SK-N-SH (cell line): ENCODE data around the gene CADM2. TPM values are rescaled to one million over a fixed set of nuclear protein-coding genes. Genes with fewer than 3 reads are reported as not detected.

Source experiments
- CTCF ChIA-PET: fragments of 300-600, 350-600 bp; formaldehyde crosslinking; extraction: SDS; loops from one replicate; lab custom pipeline; 2021; lab: Yijun Ruan, JAX
- POLR2A ChIA-PET: fragments of 350-600 bp; sonication (Branson Sonifier 250); formaldehyde crosslinking; extraction: SDS; loops from one replicate; lab custom pipeline; 2020; ENCODE audit warnings: antibody characterized with exemption, inconsistent platforms; lab: Yijun Ruan, JAX
- DNase-seq: peaks from one replicate; pipeline ENCODE4 v3.0.0; 2012
- H2AFZ ChIP-seq: fragments of 200-600 bp; sonication (generic); 2 replicates; pipeline ENCODE4 v1.8.1; 2016; ENCODE audit warnings: antibody characterized with exemption, mild to moderate bottlenecking, low read depth
- H3F3A ChIP-seq: fragments of 200-600 bp; sonication (generic); replicated peaks from 2 replicates; pipeline ENCODE3; 2016; ENCODE audit warnings: antibody characterized with exemption, mild to moderate bottlenecking; ENCODE audit not compliant: insufficient read depth
- H3K27ac ChIP-seq, 2 experiments: fragments of 200-500 bp in 1 of 2; fragments of 200-600 bp in 1 of 2; sonication (Bioruptor generic) in 1 of 2; sonication (generic), shearing (Covaris generic) in 1 of 2; 2 replicates each; pipeline versions ENCODE4 v1.5.1 to v1.6.1; 2014 to 2016; ENCODE audit warnings: low read depth in 2 of 2, inconsistent platforms in 1 of 2, low read length in 1 of 2, mild to moderate bottlenecking in 1 of 2, mixed read lengths in 1 of 2
- H3K27me3 ChIP-seq: fragments of 200-600 bp; sonication (generic), shearing (Covaris generic); 2 replicates; pipeline ENCODE4 v1.6.1; 2016; ENCODE audit warnings: mixed run types; ENCODE audit not compliant: insufficient read depth
- H3K36me3 ChIP-seq, 2 experiments: fragments of 200-500 bp in 1 of 2; fragments of 200-600 bp in 1 of 2; sonication (Bioruptor generic) in 1 of 2; sonication (generic) in 1 of 2; replicated peaks in 1 of 2; 2 replicates each; pipeline versions ENCODE3 to v1.5.1; 2014 to 2016; ENCODE audit warnings: low read length in 1 of 2, mild to moderate bottlenecking in 1 of 2; ENCODE audit not compliant: insufficient read depth in 2 of 2, control insufficient read depth in 1 of 2
- H3K4me1 ChIP-seq, 2 experiments: fragments of 200-500 bp in 1 of 2; fragments of 200-600 bp in 1 of 2; sonication (Bioruptor generic) in 1 of 2; sonication (generic), shearing (Covaris generic) in 1 of 2; 2 replicates each; pipeline versions ENCODE4 v1.5.1 to v1.6.1; 2014 to 2016; ENCODE audit warnings: low read depth in 1 of 2, low read length in 1 of 2, mixed run types in 1 of 2; ENCODE audit not compliant: insufficient read depth in 2 of 2, control insufficient read depth in 1 of 2
- H3K4me2 ChIP-seq: fragments of 200-600 bp; sonication (generic), shearing (Covaris generic); 2 replicates; pipeline ENCODE4 v1.6.1; 2017; ENCODE audit warnings: mixed run types
- H3K4me3 ChIP-seq, 2 experiments: fragments of 200-500 bp in 1 of 2; fragments of 200-600 bp in 1 of 2; sonication (Bioruptor generic) in 1 of 2; sonication (generic), shearing (Covaris generic) in 1 of 2; 2 replicates each; pipeline versions ENCODE4 v1.5.1 to v1.8.1; 2014 to 2016; ENCODE audit warnings: low read depth in 2 of 2, inconsistent platforms in 1 of 2, low read length in 1 of 2, mild to moderate bottlenecking in 1 of 2, mixed read lengths in 1 of 2, moderate library complexity in 1 of 2
- H3K79me2 ChIP-seq: fragments of 200-600 bp; sonication (generic); 2 replicates; pipeline ENCODE4 v1.8.1; 2017; ENCODE audit warnings: mild to moderate bottlenecking; ENCODE audit not compliant: insufficient read depth
- H3K9ac ChIP-seq: fragments of 200-600 bp; sonication (generic); 2 replicates; pipeline ENCODE4 v1.6.1; 2017; ENCODE audit warnings: mixed run types
- H3K9me2 ChIP-seq: fragments of 200-600 bp; sonication (generic); 2 replicates; pipeline ENCODE4 v1.6.1; 2017; ENCODE audit warnings: mixed run types
- H3K9me3 ChIP-seq: fragments of 200-600 bp; sonication (generic); 2 replicates; pipeline ENCODE4 v1.6.1; 2017; ENCODE audit warnings: mixed run types, mild to moderate bottlenecking, moderate library complexity
- H4K20me1 ChIP-seq: fragments of 200-600 bp; sonication (generic); 2 replicates; pipeline ENCODE4 v1.6.1; 2017; ENCODE audit warnings: mild to moderate bottlenecking, mixed run types; ENCODE audit not compliant: insufficient read depth
- CHD2 ChIP-seq: fragments of 150-350 bp; IDR thresholded peaks from 2 replicates; pipeline ENCODE4 v1.6.1; 2018; ENCODE audit warnings: low read length; ENCODE audit not compliant: partially characterized antibody
- EP300 ChIP-seq, 2 experiments: IDR thresholded peaks; 2 replicates each; pipeline versions ENCODE4 v1.4.0 to v1.6.1; 2012; ENCODE audit warnings: borderline replicate concordance in 1 of 2, low read depth in 1 of 2, low read length in 1 of 2
- FOXJ3 ChIP-seq: sonication (generic); formaldehyde crosslinking; IDR thresholded peaks from 2 replicates; pipeline ENCODE4 v1.5.1; 2020; ENCODE audit warnings: mild to moderate bottlenecking, missing genetic modification reagents
- FOXM1 ChIP-seq: IDR thresholded peaks from 2 replicates; pipeline ENCODE4 v1.4.0; 2012; ENCODE audit warnings: low read depth, mild to moderate bottlenecking
- MAX ChIP-seq: IDR thresholded peaks from 2 replicates; pipeline ENCODE4 v1.4.0; 2012; ENCODE audit warnings: low read depth
- MEF2A ChIP-seq: IDR thresholded peaks from 2 replicates; pipeline ENCODE4 v1.4.0; 2012; ENCODE audit warnings: low read depth, borderline replicate concordance
- NFIC ChIP-seq: IDR thresholded peaks from 2 replicates; pipeline ENCODE4 v1.4.0; 2012; ENCODE audit warnings: borderline replicate concordance
- NRF1 ChIP-seq: IDR thresholded peaks from 2 replicates; pipeline ENCODE4 v1.6.1; 2012; ENCODE audit warnings: low read depth, mild to moderate bottlenecking, low read length
- POLR2AphosphoS5 ChIP-seq: IDR thresholded peaks from 2 replicates; pipeline ENCODE4 v1.6.1; 2012; ENCODE audit warnings: low read depth, low read length
- RAD21 ChIP-seq: IDR thresholded peaks from 2 replicates; pipeline ENCODE4 v1.6.1; 2012; ENCODE audit warnings: mild to moderate bottlenecking, low read length
- RCOR1 ChIP-seq: fragments of 150-350 bp; IDR thresholded peaks from 2 replicates; pipeline ENCODE4 v1.6.1; 2017; ENCODE audit warnings: antibody characterized with exemption, low read length
- REST ChIP-seq: IDR thresholded peaks from 2 replicates; pipeline ENCODE4 v1.6.1; 2012; ENCODE audit warnings: mild to moderate bottlenecking, low read depth, low read length, moderate library complexity
- RFX5 ChIP-seq: IDR thresholded peaks from 2 replicates; pipeline ENCODE4 v1.6.1; 2012; ENCODE audit warnings: mild to moderate bottlenecking, improper control_type of control experiment, low read length
- SIN3A ChIP-seq: IDR thresholded peaks from 2 replicates; pipeline ENCODE4 v1.6.1; 2012; ENCODE audit warnings: low read depth, mild to moderate bottlenecking, low read length, moderate library complexity, borderline replicate concordance
- SMC3 ChIP-seq: IDR thresholded peaks from 2 replicates; pipeline ENCODE4 v1.6.1; 2012; ENCODE audit warnings: low read depth, low read length, improper control_type of control experiment
- TCF12 ChIP-seq: IDR thresholded peaks from 2 replicates; pipeline ENCODE4 v1.4.0; 2012
- USF1 ChIP-seq: IDR thresholded peaks from 2 replicates; pipeline ENCODE4 v1.4.0; 2012; ENCODE audit warnings: low read depth, borderline replicate concordance
- YY1 ChIP-seq: IDR thresholded peaks from 2 replicates; pipeline ENCODE4 v1.4.0; 2012; ENCODE audit warnings: low read depth, mild to moderate bottlenecking
- WGBS: methylation state at CpG from one replicate; pipeline ENCODE4 v1.1.6; 2017; ENCODE audit warnings: low lambda C conversion rate; 5-methylcytosine and 5-hydroxymethylcytosine counted together
- polyA plus RNA-seq, 3 experiments: library from polyadenylated mRNA; depleted of rRNA; stranded (reverse); fragments of >200 nt; gene quantifications; 2 replicates each; pipeline ENCODE4 v1.2.3, GENCODE V29; 2012

Gene CADM2
- polyA plus RNA-seq, 1 of the 3 experiments (the other 2 are of a cell fraction), result 0.46 TPM

GRCh38 chr3:84980011-84980410 is 21.2 kb downstream of the CADM2 start:
- TF ChIP-seq REST, result no peak
- TF ChIP-seq RAD21, result peak; percentile 29
- TF ChIP-seq FOXM1, result no peak
- peak; percentile 25; the same call in 1 of the 2 replicates for TF ChIP-seq RCOR1
- TF ChIP-seq CHD2, result no peak
- no peak for TF ChIP-seq NFIC
- no peak for TF ChIP-seq RFX5
- no peak for TF ChIP-seq YY1
- TF ChIP-seq FOXJ3, result no peak
- no peak for TF ChIP-seq NRF1
- no peak for TF ChIP-seq SIN3A
- no peak for TF ChIP-seq POLR2AphosphoS5
- no peak for TF ChIP-seq MEF2A
- TF ChIP-seq USF1, result no peak
- TF ChIP-seq TCF12, result no peak
- no peak for TF ChIP-seq MAX
- TF ChIP-seq SMC3, result no peak
- TF ChIP-seq EP300 (IDR thresholded peaks at IDR 0.05; ENCODE audit: borderline replicate concordance in 1 of 2, low read depth in 1 of 2, low read length in 1 of 2), result peak in 1 of 2 experiments; percentile 37; a peak in 1 of 4 replicates
- Histone ChIP-seq H3F3A (no peaks in the 10 kb centered on the region), H3K79me2 (no peaks in the 10 kb centered on the region), H3K9ac (no peak overlapping the region), H3K9me2 (no peaks in the 10 kb centered on the region), H4K20me1 (no peaks in the 10 kb centered on the region), H3K4me2 (no peak overlapping the region), H3K27ac (peak overlapping the region in 1 of 2 experiments; percentile 82; a peak in 2 of 4 replicates), H3K36me3 (no peaks in the 10 kb centered on the region), H3K4me3 (no peak overlapping the region), H3K9me3 (no peaks in the 10 kb centered on the region), H3K27me3 (no peaks in the 10 kb centered on the region), H2AFZ (no peak overlapping the region), H3K4me1 (no peaks in the 10 kb centered on the region; a peak in 2 of 4 replicates)
- CTCF ChIA-PET, result no interaction called here
- 7% methylated on average over 3 of the region's 3 CpGs for WGBS
- peak; percentile 10 for DNase-seq
- POLR2A ChIA-PET, result no interaction called here
